ENCODE results near the gene SERPINA6. TPM values are rescaled to one million over a fixed set of nuclear protein-coding genes. Genes with fewer than 3 reads are reported as not detected.

Gene SERPINA6
- total and polyA plus RNA-seq, 2 donors (not counting 1 experiment from before 2014, with no cell fraction given), result not detected

GRCh38 chr14:94368243-94368590, 45.1 kb upstream of the SERPINA6 start:
- Histone ChIP-seq H4K20me1 (ENCODE audit: control insufficient read depth, extremely low read depth, insufficient read depth, low read length) (no peaks in the 10 kb centered on the region), H3K27me3 (ENCODE audit: control insufficient read depth, insufficient read depth, low read length) (no peaks in the 10 kb centered on the region), H3K9me3 (ENCODE audit: control insufficient read depth, insufficient read depth, low read depth, low read length) (no peaks in the 10 kb centered on the region), H3K4me2 (ENCODE audit: extremely low read depth, insufficient read depth, low read length) (no peak overlapping the region), H3K27ac (ENCODE audit: insufficient read depth, low read length) (no peak overlapping the region), H3K4me3 (replicated peaks in 1 of 4; ENCODE audit: control extremely low read depth in 1 of 4, insufficient read depth in 1 of 4, low read depth in 3 of 4, low read length in 4 of 4) (no peak overlapping the region), H3K79me2 (ENCODE audit: control insufficient read depth, insufficient read depth, low read length) (no peaks in the 10 kb centered on the region), H3K36me3 (ENCODE audit: control insufficient read depth, insufficient read depth, low read length) (no peaks in the 10 kb centered on the region), H2AFZ (ENCODE audit: low read length) (no peak overlapping the region), H3K4me1 (ENCODE audit: control insufficient read depth, extremely low read depth, insufficient read depth, low read length) (no peaks in the 10 kb centered on the region), H3K9ac (ENCODE audit: insufficient read depth, low read length) (no peak overlapping the region)
- TF ChIP-seq, protein P1, sequence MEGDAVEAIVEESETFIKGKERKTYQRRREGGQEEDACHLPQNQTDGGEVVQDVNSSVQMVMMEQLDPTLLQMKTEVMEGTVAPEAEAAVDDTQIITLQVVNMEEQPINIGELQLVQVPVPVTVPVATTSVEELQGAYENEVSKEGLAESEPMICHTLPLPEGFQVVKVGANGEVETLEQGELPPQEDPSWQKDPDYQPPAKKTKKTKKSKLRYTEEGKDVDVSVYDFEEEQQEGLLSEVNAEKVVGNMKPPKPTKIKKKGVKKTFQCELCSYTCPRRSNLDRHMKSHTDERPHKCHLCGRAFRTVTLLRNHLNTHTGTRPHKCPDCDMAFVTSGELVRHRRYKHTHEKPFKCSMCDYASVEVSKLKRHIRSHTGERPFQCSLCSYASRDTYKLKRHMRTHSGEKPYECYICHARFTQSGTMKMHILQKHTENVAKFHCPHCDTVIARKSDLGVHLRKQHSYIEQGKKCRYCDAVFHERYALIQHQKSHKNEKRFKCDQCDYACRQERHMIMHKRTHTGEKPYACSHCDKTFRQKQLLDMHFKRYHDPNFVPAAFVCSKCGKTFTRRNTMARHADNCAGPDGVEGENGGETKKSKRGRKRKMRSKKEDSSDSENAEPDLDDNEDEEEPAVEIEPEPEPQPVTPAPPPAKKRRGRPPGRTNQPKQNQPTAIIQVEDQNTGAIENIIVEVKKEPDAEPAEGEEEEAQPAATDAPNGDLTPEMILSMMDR (conservative IDR thresholded peaks at IDR 0.05 in 1 of 2, IDR thresholded peaks at IDR 0.05 in 1 of 2; ENCODE audit: low read depth in 1 of 2, low read length in 2 of 2), result no peak
- TF ChIP-seq EZH2 (IDR thresholded peaks at IDR 0.05; ENCODE audit: low read length, missing control alignments), result no peak
- DNase-seq (ENCODE audit: low read depth in 2 of 2), result no peak

DNA sequence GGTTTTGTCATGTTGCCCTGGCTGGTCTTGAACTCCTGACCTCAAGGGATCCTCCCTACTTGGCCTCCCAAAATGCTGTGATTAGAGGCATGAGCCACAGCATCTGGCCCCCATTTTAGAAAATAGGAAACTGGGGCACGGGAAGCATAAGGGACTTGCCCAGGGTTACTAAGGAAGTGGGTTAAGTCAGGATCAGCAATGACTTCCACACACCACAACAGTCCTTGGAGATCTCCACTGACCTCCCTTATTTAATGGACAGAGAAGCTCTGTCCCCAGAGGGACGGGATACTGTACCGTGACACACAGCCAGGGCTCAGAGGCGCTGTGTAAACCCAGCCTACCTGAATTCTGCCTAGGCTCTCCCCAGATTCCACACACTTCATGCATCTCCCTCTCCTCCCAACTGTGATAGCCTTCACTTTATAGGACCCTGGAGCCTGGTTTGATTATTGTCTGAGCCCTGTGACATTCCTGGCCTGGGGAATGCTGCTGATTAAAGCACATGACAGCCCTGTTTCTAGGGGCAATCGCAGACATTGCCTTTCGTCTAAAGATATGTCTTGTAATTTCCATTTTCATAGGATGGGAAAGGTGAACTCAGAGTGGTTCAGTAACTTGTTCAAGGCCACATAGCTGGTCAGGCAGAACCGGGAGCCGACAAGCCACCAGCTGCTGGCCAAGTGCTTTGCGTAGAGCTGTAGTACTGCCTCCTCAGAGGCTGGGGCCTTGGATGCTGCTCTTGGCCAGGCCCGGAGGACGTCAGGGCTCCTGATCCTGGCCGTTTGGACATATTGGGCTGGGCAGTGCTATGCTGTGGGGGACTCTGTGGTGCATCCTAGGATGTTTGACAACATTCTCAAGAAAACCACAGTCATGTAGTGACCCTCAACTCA, 44.5 kb upstream of the SERPINA6 start:
- no peak overlapping the region for H3K4me2 ChIP-seq (ENCODE audit: extremely low read depth, insufficient read depth, low read length)
- no peaks in the 10 kb centered on the region for H3K79me2 ChIP-seq (ENCODE audit: control insufficient read depth, insufficient read depth, low read length)
- no peak overlapping the region for H2AFZ ChIP-seq (ENCODE audit: low read length)
- no peak overlapping the region for H3K4me3 ChIP-seq (replicated peaks in 1 of 4; ENCODE audit: control extremely low read depth in 1 of 4, insufficient read depth in 1 of 4, low read depth in 3 of 4, low read length in 4 of 4)
- H3K9me3 ChIP-seq (ENCODE audit: control insufficient read depth, insufficient read depth, low read depth, low read length), result no peaks in the 10 kb centered on the region
- no peak for TF ChIP-seq EZH2 (IDR thresholded peaks at IDR 0.05; ENCODE audit: low read length, missing control alignments)
- TF ChIP-seq, protein P1 (conservative IDR thresholded peaks at IDR 0.05 in 1 of 2, IDR thresholded peaks at IDR 0.05 in 1 of 2; ENCODE audit: low read depth in 1 of 2, low read length in 2 of 2), result no peak
- H3K36me3 ChIP-seq (ENCODE audit: control insufficient read depth, insufficient read depth, low read length), result no peaks in the 10 kb centered on the region
- no peak overlapping the region for H3K9ac ChIP-seq (ENCODE audit: insufficient read depth, low read length)
- DNase-seq (ENCODE audit: low read depth in 2 of 2), result no peak
- no peaks in the 10 kb centered on the region for H3K4me1 ChIP-seq (ENCODE audit: control insufficient read depth, extremely low read depth, insufficient read depth, low read length)
- no peaks in the 10 kb centered on the region for H3K27me3 ChIP-seq (ENCODE audit: control insufficient read depth, insufficient read depth, low read length)
- H4K20me1 ChIP-seq (ENCODE audit: control insufficient read depth, extremely low read depth, insufficient read depth, low read length), result no peaks in the 10 kb centered on the region
- no peak overlapping the region for H3K27ac ChIP-seq (ENCODE audit: insufficient read depth, low read length)

GRCh38 chr14:94366146-94366915, 43.2 kb upstream of the SERPINA6 start, which contains the start of gene SERPINA2:
TSS of gene SERPINA2 (minus strand) at chr14:94366698.
- H4K20me1 ChIP-seq (ENCODE audit: control insufficient read depth, extremely low read depth, insufficient read depth, low read length), result no peaks in the 10 kb centered on the region
- no peak within 1 kb of the TSS for H3K4me3 ChIP-seq (replicated peaks in 1 of 4; ENCODE audit: control extremely low read depth in 1 of 4, insufficient read depth in 1 of 4, low read depth in 3 of 4, low read length in 4 of 4)
- no peak within 1 kb of the TSS for H3K4me2 ChIP-seq (ENCODE audit: extremely low read depth, insufficient read depth, low read length)
- no peaks in the 10 kb centered on the region for H3K4me1 ChIP-seq (ENCODE audit: control insufficient read depth, extremely low read depth, insufficient read depth, low read length)
- no peaks in the 10 kb centered on the region for H3K9me3 ChIP-seq (ENCODE audit: control insufficient read depth, insufficient read depth, low read depth, low read length)
- no peaks in the 10 kb centered on the region for H3K27me3 ChIP-seq (ENCODE audit: control insufficient read depth, insufficient read depth, low read length)
- H3K36me3 ChIP-seq (ENCODE audit: control insufficient read depth, insufficient read depth, low read length), result no peaks in the 10 kb centered on the region
- H3K9ac ChIP-seq (ENCODE audit: insufficient read depth, low read length), result no peak within 1 kb of the TSS
- no peak for TF ChIP-seq EZH2 (IDR thresholded peaks at IDR 0.05; ENCODE audit: low read length, missing control alignments)
- TF ChIP-seq, protein P1 (conservative IDR thresholded peaks at IDR 0.05 in 1 of 2, IDR thresholded peaks at IDR 0.05 in 1 of 2; ENCODE audit: low read depth in 1 of 2, low read length in 2 of 2), result no peak
- H3K27ac ChIP-seq (ENCODE audit: insufficient read depth, low read length), result no peak within 1 kb of the TSS
- no peaks in the 10 kb centered on the region for H3K79me2 ChIP-seq (ENCODE audit: control insufficient read depth, insufficient read depth, low read length)
- H2AFZ ChIP-seq (ENCODE audit: low read length), result no peak within 1 kb of the TSS
- DNase-seq (ENCODE audit: low read depth in 2 of 2), result no peak
